ENCODE data around the gene SLAIN1.

- TF ChIP-seq SUZ12 (IDR thresholded peaks at IDR 0.05; ENCODE audit: extremely low read depth, insufficient read depth, insufficient read length) (no peak), ZNF274 (IDR thresholded peaks at IDR 0.05; ENCODE audit: low read depth, low read length) (no peak), YY1 (IDR thresholded peaks at IDR 0.05; ENCODE audit: insufficient read depth, insufficient read length) (no peak)
These were observed 82.2 kb downstream of the SLAIN1 start for GRCh38 chr13:77779552-77780272.
